Umbilical cord (tissue), 2 donors: Measurements from ENCODE around the gene HERC2. TPM values are rescaled to one million over a fixed set of nuclear protein-coding genes. Genes with fewer than 3 reads are reported as not detected.
A peak's percentile ranks its signal among the peaks of the same experiment; 100 is the strongest.

Source experiments
- DNase-seq: peaks from one replicate; pipeline ENCODE4 v3.0.0-alpha.2; 2015; ENCODE audit warnings: low spot score
- total RNA-seq: library from RNA; depleted of rRNA; stranded (reverse); fragments of >200 nt; gene quantifications from one replicate; pipeline ENCODE4 v1.2.3, GENCODE V29; 2014; ENCODE audit warnings: low replicate concordance; ENCODE audit not compliant: insufficient read depth

The HERC2 gene
- total RNA-seq, 1 donor from 2014 or later = 43.8 TPM

DNA sequence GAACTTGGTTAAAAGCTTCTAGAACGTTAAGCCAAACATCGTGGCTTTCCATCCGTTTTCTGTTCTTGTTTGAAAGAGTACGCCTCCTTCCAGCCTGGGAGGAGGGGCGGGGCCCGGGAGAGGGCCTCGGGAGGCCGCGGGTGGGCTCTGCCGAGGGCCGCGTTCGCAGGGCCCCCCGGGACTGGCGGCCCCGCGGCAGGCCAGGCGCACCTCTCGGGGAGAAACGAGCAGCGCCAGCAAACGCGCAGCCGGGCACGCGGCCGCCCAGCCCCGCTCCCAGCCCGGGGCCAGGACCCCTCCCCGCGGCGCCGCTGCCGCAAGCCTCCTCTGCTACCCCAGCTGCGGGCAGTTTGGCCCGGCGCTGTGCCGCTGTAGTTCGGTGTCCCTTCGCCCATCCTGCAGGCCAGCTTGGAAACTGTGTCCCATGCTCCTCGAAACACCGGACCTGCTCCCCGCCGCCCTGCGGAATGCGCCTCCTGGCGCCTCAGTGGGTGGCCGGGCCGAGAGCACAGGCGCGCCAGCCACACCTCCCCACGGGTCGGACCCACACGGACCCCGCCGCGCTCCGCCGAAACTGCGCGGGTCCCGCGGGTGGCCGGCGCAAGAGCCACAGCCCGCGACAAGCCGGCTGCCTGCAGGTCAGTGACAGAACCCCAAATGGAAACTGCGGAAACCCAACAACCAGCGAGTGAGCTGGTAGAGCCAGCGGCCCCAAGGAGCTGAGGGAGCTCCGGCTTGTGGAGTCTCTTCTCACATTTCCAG is 225.1 kb downstream of the HERC2 start:
- peak; percentile 75 for DNase-seq

DNA sequence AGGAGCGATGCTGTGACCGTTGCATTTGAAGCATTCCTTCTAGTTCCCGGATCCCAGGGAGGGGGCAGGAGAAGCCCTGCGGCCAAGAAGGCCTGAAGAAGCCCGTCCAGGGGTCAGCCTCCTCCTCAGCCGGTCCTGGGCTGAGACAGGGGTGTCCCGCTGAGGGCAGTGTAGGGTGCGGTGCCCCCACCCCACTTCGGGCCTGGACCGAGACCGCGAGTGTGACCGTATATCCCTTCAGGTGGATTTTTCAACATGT is 225.6 kb downstream of the HERC2 start:
- DNase-seq = no peak

DNA sequence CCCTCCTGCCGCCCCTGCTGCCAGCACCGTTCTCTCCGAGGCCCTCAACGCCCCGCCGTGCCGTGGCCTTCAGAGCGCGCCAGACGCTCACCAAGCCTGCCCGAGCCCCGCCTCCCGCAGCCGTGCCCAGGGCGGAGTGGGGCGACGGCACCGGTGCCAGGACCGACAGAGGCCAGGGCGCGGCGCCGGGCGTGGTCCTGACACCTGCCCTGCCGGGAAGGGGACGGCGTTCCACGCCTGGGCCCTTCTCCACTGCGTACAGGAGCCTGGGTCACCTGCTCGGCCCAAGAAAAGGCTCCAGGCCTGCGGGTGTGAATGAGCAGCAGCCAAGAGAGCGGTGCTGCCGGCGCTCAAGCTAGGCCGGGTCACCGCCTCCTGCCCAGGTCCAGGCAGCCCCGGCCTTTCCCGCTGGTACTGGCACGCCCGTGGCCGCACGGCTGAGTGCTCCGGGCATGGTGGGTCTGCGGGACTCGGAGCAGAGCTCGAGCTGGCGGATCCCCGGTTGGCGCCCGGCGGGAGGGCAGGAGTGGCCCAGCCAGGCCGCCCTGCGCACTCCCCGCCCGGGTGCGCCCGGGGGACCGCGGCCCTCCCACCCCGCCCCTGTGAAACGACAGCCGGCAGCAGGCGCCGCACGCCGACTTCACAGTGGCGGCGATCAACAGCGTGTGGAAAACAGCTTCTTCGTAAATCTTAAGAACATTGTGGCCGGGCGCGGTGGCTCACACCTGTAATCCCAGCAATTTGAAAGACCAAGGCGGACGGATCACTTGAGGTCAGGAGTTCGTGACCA is 227.1 kb downstream of the HERC2 start:
- peak; percentile 12 for DNase-seq

DNA sequence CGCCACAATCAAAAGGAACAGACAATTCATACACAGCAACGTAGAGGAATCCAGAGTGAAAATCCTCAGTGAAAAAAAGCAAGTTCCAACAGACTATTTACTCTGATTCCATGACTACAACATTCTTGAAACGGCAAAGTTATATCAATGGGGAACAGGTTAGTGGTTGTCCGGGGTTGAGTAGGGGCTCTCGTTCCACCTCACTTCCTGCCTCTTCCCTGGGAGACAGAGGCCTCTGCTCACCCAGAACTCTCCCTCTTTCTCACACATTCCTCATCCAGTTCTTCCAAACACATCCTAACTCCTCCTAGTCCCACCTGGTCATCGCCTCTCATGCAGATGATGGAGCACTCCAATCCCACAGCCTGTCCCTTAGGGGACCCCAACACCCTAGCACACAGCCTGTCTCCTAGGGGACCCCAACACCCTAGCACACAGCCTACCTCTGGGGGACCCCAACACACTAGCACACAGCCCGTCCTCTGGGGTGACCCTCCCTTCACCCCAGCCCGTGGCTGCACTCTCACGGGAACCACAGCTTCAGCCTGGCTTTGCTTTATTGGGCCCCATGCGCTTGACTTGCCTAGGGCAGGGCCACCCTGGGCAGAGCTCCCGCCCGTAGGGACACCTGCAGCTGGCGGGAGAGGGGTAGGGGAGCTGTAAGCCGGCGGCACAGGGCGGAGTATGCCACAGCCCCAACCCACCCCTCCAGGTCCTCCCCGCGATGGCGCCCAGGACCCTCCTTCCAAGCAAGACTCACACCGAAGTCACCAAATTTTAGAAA is 228.0 kb downstream of the HERC2 start:
- DNase-seq = no peak

DNA sequence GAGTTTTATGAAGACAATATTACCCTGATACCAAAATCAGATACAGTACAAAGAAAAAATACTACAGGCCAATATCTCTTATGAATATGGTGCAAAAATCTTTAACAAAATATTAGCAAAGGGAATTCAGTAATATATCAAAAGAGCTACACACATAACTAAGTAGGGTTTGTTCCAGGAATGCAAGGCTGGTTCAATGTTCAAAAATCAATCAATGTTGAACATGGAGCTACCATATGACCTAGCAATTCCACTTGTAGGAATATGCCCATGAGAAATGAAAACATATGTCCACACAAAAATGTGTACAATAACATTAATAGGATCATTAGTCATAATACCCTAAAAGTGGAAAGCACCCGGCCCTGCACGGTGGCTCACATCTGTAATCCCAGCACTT is 230.7 kb downstream of the HERC2 start:
- no peak for DNase-seq

DNA sequence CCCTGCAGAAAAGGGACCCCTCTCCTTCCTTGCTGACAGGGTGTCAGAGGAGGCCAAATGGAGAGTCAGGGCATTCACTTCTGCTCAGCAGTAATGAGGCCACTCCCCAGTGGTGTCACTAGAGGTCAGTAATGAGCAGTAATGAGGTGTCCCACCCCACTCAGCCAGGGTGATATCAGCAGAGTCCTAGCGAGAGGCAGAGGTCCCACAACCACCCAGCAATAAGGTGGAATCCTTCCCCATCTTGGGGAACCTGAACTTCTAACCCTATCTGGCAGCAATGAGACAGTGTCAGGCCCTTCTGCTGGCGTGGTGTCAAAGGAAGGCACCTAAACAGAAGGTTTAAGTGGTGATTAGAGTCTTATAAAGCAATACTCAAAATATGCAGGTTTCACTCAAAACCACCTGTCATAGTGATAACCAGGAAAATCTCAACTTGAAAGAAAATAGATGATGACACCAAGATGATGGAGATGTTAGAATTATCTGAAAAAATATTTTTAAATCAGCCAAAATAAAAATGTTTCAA is 235.7 kb downstream of the HERC2 start:
- DNase-seq = peak; percentile 24

DNA sequence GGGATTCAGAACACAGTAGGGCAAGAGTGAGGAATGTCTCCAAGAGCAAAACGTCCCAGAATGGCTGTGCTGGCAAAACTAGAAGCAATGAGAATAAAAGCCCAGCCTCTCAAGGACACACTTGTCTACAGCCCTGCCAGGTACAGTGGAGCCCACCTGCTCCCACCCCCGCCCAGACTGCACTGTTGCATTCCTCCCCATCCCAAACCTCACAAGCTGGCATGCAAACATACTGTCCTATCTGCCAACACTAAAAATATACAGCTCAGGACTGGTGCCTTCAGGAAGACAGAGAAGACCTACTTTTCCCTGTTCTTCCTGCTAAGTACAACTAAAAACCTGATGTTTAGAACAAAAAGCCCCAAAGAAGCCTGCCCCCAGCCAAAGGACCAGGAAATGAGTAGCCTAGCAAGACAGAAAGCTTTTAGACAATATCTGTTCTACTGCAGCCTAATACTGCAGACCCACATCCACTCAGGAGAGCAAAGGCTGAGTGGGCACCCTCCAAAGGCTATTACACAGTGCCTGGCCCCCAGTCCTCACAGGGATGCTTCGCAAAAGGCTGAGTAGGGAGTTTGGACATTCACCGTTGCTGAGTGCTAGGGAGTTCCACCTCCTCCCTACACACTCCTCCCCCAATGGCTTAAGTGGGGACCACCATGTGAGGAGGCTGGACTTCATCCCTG is 236.3 kb downstream of the HERC2 start:
- no peak for DNase-seq

DNA sequence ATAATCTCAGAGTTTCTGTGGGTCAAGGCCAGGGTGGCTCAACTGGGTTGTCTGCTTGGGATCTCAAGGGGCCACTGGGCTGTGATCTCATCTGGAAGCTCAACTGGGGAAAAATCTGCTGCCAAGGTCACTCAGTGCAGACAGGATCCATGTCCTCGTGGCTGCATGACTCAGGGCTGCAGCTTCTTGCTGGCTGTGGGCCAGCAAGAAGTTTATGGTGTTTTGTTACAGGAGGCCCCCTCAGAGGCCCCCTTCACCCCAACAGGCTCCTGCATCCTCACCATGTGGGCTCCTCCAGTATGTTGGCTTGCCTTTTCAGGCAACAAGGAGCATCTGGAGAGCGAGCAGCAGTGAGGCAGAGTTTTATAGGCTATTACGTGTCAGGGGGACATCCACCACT is 237.4 kb downstream of the HERC2 start:
- DNase-seq = no peak

DNA sequence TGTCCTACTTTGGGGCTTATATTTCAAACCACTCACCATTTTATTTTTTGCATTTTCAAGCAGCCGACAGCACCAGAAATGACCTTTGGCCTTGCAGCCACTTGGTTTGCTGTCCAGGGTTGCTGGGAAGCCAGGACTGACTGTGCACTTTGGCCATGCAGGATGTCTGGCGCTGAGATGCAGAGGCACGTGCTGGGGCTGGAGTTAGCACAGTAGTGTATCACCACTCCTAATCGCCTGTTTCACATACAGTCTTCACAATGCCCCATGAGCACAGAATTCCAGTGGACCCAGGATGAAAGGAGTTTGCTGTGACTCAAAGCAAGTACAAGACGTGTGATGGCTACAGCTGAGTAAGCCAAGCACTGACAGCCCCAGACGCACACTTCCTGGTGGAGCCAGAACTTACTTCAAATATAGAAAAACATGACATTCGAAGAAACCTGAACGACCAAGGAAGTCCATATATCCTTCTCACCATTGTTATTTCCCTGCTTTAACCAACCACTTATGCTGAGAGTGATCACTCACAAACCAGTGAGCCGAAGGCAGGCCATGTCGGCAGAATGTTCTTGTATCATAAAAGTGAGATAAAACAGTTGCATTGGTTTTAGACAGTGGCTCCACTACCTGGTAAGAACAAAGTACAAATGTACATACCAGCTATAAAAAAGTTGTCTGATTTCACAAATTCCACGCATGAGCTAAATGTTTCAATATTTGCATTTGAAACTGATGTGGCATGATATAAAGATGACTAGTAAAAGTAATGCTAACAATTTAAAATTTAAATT is 238.9 kb downstream of the HERC2 start:
- peak; percentile 27 for DNase-seq

DNA sequence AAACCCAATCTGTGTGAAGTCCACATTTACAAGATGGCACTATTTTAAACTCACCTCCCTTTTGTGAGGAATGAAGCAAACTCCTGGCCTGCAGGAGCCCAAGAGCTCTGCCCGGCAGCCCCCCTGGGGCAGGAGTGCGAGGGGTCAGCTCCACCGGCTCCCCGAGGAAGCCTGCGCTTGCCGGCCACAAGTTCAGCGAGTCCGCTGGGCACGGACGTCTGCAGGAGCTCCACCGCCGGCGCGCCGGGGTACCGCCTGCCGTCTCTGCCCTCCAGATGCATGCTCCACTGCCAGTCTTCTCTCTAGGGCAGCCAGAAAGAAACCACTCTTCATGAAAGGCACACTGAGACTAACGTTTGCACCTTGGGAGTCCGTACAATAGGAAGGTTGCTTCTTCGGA is 240.4 kb downstream of the HERC2 start:
- no peak for DNase-seq

DNA sequence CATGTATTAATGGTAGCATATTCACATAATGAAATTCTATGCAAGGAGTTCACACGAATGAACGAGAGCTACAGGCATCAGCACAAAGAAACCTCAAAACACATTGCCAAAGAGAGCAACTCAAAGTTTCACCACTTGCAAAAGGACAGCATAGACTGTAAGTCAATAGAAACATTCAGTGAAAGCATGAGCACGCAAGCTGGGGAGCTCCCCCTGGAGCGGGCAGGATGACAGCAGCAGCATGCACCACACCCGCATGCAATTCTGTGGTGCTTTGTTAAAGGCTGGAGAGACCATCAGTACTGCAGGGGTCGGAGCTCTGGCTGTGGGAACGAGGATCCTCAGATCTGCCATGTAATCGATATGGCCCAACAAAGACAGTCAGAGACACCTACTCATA is 241.6 kb downstream of the HERC2 start:
- no peak for DNase-seq

DNA sequence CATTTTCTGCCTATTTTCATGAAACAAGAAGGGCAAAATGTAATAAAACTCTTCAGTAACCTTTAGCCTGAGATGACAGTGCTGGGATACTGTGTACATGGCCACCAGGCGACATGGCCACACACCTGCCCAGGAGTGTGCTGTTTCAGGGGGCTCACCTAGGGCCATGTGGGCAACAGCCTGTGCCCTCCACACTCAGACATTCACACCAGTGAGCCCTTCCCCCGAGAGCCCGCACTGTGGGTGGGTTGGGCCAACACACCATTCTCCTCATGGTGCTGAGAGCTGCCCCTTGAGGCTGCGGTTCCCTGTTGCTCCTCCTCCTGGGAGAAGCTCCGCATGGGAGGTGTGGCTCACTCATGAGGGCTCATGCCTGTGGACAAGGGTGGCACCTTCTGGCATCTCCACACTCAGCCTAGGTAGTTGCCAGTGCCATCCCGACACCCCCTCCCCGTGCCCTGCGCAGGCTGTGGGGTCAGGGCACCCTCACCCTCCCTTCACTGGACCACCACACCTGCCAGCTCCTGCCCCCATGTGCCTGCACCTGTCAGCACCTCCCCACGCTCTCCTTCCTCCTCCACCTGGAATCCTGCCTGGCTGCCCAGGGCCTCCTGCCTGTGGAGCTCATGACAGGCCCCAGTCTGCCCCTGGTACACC is 242.5 kb downstream of the HERC2 start:
- DNase-seq = no peak

DNA sequence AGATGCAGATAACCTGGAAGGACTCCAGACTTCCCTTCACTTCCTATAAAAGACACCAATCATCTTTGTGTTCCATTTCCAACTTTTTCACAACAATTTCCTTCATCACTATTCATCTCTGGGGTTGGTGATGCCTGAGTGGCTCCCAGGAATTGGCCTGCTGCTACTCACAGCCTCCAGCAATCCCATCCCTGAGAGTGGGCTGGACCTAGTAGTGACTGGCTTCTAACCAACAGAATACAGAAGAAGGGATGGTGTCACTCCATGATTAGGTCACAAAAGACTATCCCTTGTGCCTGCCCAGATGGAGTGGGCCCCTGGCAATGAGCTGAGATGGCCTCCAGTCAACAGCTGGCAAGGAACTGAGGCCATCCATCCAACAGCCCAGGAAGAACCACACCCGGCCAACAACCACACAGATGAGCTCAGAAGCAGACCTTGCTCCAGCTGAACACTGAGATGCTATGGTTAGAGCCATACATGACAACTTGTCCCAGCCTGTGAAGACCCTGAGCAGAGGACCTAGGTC is 243.7 kb downstream of the HERC2 start:
- no peak for DNase-seq

DNA sequence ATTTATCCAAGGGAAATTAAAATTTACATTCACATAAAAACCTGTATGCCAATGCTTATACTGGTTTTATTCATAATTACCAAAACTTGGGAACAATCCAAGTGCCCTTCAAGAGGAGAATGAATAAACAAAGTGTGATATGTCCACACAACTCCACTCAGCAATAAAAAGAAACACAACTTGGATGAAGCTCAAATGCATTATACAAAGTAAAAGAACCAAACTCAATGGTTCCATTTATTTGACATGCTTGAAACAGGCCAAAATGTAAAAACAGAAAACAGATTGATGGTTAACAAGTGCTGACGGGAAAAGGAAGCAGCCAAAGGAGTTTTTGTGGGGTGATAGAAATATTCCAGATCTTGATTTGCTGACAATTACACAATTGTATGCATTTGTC is 246.4 kb downstream of the HERC2 start:
- DNase-seq = no peak

DNA sequence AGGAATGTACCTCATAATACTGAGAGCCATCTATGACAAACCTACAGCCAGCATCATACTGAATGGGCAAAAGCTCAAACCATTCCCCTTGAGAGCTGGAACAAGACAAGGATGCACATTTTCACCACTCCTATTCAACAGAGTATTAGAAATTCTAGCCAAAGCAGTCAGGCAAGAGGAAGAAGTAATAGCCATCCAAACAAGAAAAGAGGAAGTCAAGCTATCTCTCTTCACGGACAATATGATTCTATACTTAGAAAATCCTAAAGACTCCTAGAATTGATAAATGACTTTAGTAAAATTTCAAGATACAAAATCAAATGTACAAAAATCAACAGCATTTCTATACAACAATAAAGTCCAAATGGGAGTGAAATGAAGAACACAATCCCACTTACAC is 253.0 kb downstream of the HERC2 start:
- no peak for DNase-seq

DNA sequence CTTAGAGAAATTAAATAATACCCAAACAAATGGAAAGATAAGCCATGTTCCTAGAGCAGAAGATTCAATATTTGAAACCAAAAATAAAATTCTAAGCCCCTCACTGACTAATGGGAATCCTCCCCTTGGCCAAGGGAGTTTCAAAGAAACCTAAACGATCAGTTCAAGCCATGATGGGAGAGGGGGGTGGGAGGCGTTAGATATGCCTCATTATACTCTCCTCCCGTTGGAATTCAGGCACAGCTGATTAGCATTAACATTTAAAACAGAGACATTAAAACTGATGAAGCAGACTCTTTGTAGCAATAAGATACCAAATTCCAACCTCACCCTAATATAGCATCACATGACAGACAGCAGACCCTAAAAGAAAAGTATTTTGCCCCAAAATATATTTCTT is 255.7 kb downstream of the HERC2 start:
- DNase-seq = no peak
